CD1c-positive myeloid dendritic cell (primary cell): ENCODE data around the gene MRPL2.
A peak's percentile ranks its signal among the peaks of the same experiment; 100 is the strongest.

ENCODE experiments used
- DNase-seq: peaks from one replicate; pipeline ENCODE4 v3.0.0-alpha.2; 2016; ENCODE audit errors: extremely low spot score

The MRPL2 gene

GRCh38 chr6:43021270-43022047 is 37.8 kb downstream of the MRPL2 start, which contains the start of gene RRP36:
RRP36 (plus strand) TSS chr6:43021623; CDS start chr6:43021655, 32 bp downstream.
- peak; percentile 80 for DNase-seq

GRCh38 chr6:43020847-43021246 is 38.4 kb downstream of the MRPL2 start:
- DNase-seq, result no peak

- DNase-seq, result no peak
Observed at GRCh38 chr6:43020052-43020705, 39.1 kb downstream of the MRPL2 start.

DNA sequence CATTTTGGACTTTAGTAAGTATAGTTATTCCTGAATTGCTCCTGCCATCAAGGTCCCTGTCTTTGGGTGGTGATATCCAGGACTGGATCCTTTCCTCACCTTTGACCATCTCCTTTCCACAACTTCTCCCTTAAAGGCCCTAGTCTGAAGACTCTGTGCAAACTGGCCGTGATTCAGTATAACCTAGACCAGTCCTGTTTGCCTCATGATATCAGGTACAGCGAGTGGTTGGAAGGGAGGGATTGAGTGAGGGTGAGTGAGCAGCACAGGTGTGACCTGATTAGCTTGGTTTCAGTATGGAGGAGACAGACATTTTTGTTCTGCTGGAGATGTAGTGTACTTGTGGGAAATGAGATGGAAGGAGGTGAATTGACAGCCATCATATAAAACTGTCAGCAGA is 40.1 kb downstream of the MRPL2 start:
- DNase-seq, result no peak

DNA sequence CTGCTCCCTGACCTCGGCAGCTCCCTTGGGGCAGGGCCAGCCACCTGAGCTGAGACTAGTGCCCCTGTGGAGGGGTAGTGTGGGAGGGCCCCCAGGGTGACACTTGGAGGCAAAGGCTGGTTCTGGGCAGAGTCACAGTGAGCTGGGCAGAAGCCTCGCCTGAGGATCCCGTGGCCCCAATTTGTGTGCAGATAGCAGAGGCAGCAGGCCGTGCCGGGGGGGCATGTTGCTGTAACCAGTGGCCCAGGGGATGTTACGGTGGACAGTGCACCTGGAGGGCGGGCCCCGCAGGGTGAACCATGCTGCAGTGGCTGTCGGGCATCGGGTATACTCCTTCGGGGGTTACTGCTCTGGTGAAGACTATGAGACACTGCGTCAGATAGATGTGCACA is 42.3 kb downstream of the MRPL2 start:
- no peak for DNase-seq

DNA sequence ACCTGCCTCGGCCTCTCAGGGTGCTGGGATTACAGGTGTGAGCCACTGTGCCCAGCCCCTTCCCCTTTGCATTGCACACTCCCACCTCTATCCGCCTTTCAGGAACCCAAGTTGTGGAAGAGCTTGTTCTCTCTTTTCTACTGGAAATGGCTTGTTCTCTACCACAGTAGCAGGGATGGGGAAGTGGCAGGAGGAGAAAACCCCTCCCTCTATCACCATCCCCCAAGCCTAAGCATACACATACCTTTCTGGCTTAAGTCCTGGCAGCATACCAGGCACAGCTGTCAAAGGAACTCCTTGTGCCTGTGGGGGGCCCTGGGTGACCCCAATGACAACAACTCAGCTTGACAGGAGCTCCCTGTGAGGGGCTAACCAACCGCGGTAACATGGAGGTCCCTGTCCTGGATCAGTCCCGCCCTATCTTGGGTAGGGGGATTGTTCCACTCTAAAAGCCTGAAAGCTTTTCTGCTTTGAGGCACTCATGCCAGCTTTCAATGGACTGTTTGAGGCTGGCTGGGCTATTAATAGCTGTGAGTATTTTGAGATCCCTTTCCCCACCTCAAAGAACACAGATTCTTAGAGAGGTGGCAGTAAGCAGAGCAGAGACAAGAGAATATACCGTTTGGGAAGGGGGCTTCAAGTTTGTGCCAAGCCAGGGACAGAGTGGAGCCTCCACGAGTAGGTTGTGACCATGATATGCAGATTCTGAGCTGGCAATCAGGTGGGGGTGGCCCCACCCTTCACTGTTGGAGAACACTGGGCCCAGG is 42.9 kb downstream of the MRPL2 start:
- peak; percentile 9 for DNase-seq

DNA sequence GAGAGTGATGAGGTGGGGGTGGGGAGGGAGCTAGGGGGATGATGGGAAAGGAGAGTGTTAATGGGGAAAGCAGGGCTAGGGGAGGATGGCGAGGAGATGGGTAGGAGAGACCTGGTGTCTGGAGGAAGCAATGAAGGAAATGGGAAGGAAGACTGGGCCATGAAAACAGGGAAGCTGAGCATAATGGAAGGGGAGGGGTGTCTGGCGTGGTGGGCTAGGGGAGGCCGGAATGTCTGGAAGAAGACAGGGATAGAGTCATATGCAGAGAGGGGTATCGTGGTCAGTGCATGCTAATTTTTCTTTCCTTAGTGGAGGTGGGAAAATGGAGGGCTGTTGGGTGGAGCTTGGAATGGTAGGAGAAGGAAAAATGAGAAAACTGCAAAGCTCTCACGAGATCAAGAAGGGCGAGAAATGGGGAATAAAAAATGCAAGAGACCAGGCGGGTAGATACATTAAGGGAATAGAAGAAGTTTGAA is 44.8 kb downstream of the MRPL2 start:
- peak; percentile 13 for DNase-seq

GRCh38 chr6:43013843-43014433 is 45.3 kb downstream of the MRPL2 start, which contains the start of the genes KLHDC3 and MEA1:
KLHDC3 (plus strand) TSS chr6:43014249; CDS start chr6:43017193, 2,944 bp downstream.
MEA1 (minus strand) TSS chr6:43013946; CDS start chr6:43013813, 133 bp downstream.
- DNase-seq, result peak; percentile 99

DNA sequence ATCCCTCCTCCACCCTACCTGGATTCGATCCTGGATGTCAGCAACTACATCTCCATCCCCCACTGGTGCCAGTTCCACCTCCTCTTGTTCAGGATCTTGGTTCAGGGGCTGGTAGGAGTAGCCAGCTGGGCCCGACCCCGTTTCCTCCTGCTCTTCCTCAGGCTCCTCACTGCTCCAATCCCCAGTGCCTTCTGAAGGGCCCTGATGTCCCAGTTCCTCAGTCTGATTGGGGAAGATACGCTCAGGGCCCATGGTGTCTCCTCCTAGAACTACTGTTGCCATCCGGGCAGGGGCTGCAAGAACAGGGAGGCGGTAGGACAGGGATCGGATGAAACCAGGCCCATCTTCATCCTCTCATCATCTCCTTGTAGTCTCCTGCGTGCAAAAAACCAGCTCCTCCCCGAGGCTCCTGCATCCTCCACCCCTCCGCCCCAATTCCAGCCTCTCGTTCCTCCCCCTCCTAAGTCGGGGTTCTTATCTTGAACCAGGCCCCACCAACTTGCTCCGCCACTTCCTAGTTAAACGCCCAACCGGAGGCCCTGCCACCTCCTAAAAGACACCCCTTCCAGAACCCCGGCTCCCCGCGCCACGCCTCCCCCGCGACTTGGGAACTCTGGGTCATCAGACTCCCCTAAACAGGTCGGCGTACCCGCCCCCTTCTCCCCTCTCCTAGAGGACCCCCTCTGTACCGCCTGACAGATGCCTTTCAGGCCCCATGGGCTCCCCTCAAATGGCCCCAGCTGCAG is 46.0 kb downstream of the MRPL2 start:
- DNase-seq, result peak; percentile 50

- no peak for DNase-seq
Observed at GRCh38 chr6:43012364-43012763, 46.9 kb downstream of the MRPL2 start.

DNA sequence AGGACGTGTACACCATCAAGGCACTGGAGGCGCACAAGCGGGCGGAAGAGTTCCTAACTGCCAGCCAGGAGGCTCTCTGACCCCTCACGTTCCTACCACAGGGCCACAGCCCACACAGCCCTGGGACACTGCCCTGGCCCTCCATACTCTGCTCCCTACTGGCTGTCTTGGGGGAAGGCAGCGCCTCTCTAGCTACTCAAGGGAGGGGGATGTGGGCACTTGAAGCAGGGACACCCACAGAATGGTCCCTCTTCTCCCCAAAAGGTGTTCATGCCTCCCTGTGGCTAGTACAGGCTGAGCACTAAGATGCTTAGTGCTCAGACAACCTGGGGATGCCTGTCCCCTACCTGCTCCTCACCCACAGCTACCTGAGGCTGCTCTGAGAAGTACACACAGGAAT is 48.0 kb downstream of the MRPL2 start:
- no peak for DNase-seq

DNA sequence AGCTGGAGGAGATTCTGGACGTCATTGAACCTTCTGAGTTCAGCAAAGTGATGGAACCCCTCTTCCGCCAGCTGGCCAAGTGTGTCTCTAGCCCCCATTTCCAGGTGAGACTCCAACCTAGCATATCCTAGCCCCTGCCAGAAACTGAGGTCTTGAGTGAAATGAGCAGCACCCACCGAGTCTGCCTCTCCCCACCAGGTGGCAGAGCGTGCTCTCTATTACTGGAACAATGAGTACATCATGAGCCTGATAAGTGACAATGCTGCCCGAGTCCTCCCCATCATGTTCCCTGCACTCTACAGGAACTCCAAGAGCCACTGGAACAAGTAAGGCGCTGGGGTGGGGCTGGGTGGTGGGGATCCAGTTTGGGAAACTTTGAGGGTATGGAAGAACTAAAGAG is 50.1 kb downstream of the MRPL2 start:
- peak; percentile 32 for DNase-seq

DNA sequence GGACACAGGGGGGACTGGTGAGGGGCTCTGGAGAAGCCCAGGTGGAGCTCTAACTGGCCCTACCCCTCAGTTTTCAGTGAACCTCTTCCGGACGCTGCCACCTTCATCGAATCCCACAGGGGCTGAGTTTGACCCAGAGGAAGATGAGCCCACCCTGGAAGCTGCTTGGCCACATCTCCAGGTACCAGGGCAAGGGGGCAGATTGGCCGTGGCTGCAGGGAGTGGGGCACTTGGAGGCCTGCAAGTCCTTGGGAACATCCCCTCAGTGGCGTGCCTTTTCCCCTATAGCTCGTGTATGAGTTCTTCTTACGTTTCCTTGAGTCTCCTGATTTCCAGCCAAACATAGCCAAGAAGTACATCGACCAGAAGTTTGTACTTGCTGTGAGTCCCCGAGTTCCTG is 52.1 kb downstream of the MRPL2 start:
- DNase-seq, result no peak

DNA sequence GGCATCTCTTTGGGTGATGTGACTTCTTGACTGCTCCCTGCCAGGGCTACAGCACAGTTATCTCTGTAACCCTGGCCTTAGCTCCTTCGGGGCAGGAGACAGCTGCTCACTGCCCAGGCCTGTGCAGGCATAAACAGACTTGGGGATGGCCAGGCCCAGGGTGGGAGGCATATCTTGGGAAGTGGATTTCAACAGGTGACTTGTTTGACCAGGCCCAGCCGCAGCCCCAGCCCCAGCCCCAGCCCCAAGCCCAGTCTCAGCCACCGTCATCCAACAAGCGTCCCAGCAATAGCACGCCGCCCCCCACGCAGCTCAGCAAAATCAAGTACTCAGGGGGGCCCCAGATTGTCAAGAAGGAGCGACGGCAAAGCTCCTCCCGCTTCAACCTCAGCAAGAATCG is 53.0 kb downstream of the MRPL2 start:
- no peak for DNase-seq

GRCh38 chr6:43005844-43006243 is 53.4 kb downstream of the MRPL2 start:
- DNase-seq, result no peak
